ENCODE measurements around the gene NFATC2.

NFATC2 gene

GRCh38 chr20:51418137-51418529 lies 124.4 kb downstream of the NFATC2 start:
- ChIA-PET POLR2A (no interaction called here), CTCF (interaction anchor here (1.0 to 1.6 kb wide), 4 partner anchors 18 to 431 kb away, joined by 3 to 7 read pairs (median 5); no protein-coding TSS in a partner anchor)
- H3K4me3 ChIP-seq (ENCODE audit: low read depth, low read length) = no peak overlapping the region
- TF ChIP-seq, protein P1, sequence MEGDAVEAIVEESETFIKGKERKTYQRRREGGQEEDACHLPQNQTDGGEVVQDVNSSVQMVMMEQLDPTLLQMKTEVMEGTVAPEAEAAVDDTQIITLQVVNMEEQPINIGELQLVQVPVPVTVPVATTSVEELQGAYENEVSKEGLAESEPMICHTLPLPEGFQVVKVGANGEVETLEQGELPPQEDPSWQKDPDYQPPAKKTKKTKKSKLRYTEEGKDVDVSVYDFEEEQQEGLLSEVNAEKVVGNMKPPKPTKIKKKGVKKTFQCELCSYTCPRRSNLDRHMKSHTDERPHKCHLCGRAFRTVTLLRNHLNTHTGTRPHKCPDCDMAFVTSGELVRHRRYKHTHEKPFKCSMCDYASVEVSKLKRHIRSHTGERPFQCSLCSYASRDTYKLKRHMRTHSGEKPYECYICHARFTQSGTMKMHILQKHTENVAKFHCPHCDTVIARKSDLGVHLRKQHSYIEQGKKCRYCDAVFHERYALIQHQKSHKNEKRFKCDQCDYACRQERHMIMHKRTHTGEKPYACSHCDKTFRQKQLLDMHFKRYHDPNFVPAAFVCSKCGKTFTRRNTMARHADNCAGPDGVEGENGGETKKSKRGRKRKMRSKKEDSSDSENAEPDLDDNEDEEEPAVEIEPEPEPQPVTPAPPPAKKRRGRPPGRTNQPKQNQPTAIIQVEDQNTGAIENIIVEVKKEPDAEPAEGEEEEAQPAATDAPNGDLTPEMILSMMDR (IDR thresholded peaks at IDR 0.05; ENCODE audit: insufficient read depth, low read length, missing control alignments) = no peak
- no peak for DNase-seq (ENCODE audit: low read depth, low spot score)

- POLR2A ChIA-PET = no interaction called here
- CTCF ChIA-PET = interaction anchor here (0.7 to 1.6 kb wide), 5 partner anchors 12 to 430 kb away, joined by 3 to 7 read pairs (median 3); no protein-coding TSS in a partner anchor
- TF ChIP-seq, protein P1 (IDR thresholded peaks at IDR 0.05; ENCODE audit: insufficient read depth, low read length, missing control alignments) = no peak
- H3K4me3 ChIP-seq (ENCODE audit: low read depth, low read length) = no peak overlapping the region
- no peak for DNase-seq (ENCODE audit: low read depth, low spot score)
These were observed 125.0 kb downstream of the NFATC2 start for GRCh38 chr20:51417250-51418136.

DNA sequence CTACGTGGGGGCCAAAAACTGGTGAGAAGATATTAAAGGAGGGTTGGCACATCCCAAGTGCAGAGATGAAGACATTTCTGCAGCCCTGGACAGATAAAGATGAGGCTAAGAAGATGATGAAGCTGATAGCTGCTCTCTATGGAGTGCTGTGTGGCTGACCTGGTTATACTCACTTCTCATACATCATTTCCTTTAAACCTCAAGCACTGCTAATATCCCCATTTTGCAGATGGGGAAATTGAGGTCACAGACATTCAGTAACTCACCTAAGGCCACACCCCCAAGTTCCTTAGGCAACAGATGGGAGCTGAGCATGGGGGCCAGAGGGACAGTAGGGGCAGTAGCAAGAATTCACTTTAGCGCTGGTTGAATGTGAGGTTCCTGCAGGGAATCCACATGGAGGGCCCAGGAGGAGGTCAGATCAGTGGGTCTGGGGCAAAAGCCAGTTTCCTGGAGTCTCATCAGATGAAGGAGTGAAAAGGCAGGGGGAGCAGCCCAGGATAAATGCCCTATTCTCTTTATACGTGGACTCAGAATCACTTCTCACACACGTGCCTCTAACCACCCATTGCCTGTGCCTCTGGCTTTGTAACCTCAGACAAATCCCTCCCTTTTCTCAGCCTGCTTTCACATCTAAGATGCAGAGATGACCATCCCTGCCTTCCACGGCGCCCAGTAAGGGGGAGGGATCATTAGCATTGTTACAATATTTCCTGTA lies 125.8 kb downstream of the NFATC2 start:
- no peak overlapping the region for H3K4me3 ChIP-seq (ENCODE audit: low read depth, low read length)
- TF ChIP-seq, protein P1 (IDR thresholded peaks at IDR 0.05; ENCODE audit: insufficient read depth, low read length, missing control alignments) = no peak
- ChIA-PET POLR2A (no interaction called here), CTCF (interaction anchor here (0.7 to 1.6 kb wide), 3 partner anchors 12 to 430 kb away, joined by 3 to 7 read pairs (median 7); no protein-coding TSS in a partner anchor)
- DNase-seq (ENCODE audit: low read depth, low spot score) = no peak

DNA sequence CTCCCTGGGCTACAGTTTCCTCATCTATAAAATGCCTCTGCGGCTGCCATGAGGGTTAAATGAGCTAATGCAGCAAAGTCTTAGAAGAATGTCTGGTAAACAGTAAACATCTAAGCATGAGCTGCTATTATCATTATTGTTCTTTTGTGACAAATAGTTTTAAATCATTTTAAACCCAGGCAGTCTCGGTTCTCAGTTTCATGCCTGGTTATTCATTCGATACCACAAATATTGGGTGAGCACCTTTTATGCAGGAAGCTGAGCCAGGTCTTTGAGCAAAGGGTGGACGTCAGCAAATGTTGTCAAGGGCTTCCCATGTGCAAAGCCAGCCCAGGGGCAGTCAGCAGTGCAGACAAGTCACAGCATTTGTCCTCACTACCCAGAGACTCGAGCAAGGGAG lies 128.7 kb downstream of the NFATC2 start:
- ChIA-PET POLR2A (no interaction called here), CTCF (interaction anchor here (0.9 to 1.5 kb wide), 2 partner anchors 12 to 181 kb away, joined by 3 to 5 read pairs; no protein-coding TSS in a partner anchor)
- TF ChIP-seq, protein P1 (IDR thresholded peaks at IDR 0.05; ENCODE audit: insufficient read depth, low read length, missing control alignments) = no peak
- DNase-seq (ENCODE audit: low read depth, low spot score) = no peak
- H3K4me3 ChIP-seq (ENCODE audit: low read depth, low read length) = no peak overlapping the region

DNA sequence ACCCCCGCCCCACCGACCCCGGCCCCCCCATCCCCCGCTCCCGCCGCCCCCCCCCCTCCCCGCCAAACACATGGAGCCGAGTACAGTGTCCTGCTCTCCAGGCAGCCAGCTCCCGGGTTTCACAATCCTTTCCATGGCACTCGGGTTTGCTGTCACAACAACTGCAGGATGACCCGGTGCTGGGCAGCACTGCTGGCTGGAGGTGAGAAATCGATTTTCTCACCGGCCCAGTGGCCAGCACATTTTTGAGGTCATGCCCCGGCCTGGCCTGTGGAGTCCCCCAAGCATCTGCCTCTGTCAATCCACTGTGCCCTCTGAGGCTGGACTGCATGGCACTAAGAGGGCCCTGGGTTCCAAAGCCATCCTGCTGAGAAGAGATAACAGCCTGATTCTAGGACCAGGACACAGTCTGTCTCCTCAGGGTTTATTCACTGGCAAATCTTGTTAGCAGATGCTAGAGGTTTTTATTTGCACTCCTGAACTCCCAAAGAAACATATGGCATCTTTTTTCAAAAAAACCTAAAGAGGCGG lies 129.5 kb downstream of the NFATC2 start:
- no peak for DNase-seq (ENCODE audit: low read depth, low spot score)
- ChIA-PET POLR2A (no interaction called here), CTCF (interaction anchor here (1.0 to 2.5 kb wide), 4 partner anchors 11 to 182 kb away, joined by 3 to 10 read pairs (median 3); no protein-coding TSS in a partner anchor)
- no peak overlapping the region for H3K4me3 ChIP-seq (ENCODE audit: low read depth, low read length)
- TF ChIP-seq, protein P1 (IDR thresholded peaks at IDR 0.05; ENCODE audit: insufficient read depth, low read length, missing control alignments) = no peak
